Neural progenitor cell (in vitro differentiated cells): ENCODE data around the gene TEKTIP1. TPM values are rescaled to one million over a fixed set of nuclear protein-coding genes. Genes with fewer than 3 reads are reported as not detected.

ENCODE experiments used
- DNase-seq: peaks from one replicate; pipeline ENCODE4 v3.0.0-alpha.2; 2016; ENCODE audit warnings: low spot score
- H2AFZ ChIP-seq: fragments of 200-600 bp; sonication (generic); replicated peaks from 2 replicates; pipeline ENCODE4 v1.6.1; 2016; ENCODE audit warnings: antibody characterized with exemption
- H3F3A ChIP-seq: fragments of 200-600 bp; sonication (generic); 2 replicates; pipeline ENCODE4 v1.6.1; 2016; ENCODE audit warnings: antibody characterized with exemption, low read depth
- H3K27ac ChIP-seq: fragments of 200-600 bp; sonication (generic); 2 replicates; pipeline ENCODE4 v1.5.1; 2016; ENCODE audit warnings: mild to moderate bottlenecking
- H3K27me3 ChIP-seq: fragments of 200-600 bp; sonication (generic); 2 replicates; pipeline ENCODE4 v1.6.1; 2016; ENCODE audit warnings: mild to moderate bottlenecking, moderate library complexity
- H3K36me3 ChIP-seq: fragments of 200-600 bp; sonication (generic); 2 replicates; pipeline ENCODE4 v1.5.1; 2016
- H3K4me1 ChIP-seq: fragments of 200-600 bp; sonication (generic); 2 replicates; pipeline ENCODE4 v1.6.1; 2016; ENCODE audit warnings: mixed run types
- H3K4me2 ChIP-seq: fragments of 200-600 bp; sonication (generic); 2 replicates; pipeline ENCODE4 v1.6.1; 2016
- H3K4me3 ChIP-seq: fragments of 200-600 bp; sonication (generic); 2 replicates; pipeline ENCODE4 v1.5.1; 2016
- H3K79me2 ChIP-seq: fragments of 200-600 bp; sonication (generic); 2 replicates; pipeline ENCODE4 v1.6.1; 2016; ENCODE audit warnings: low read depth
- H3K9ac ChIP-seq: fragments of 200-600 bp; sonication (generic); 2 replicates; pipeline ENCODE4 v1.6.1; 2016
- H3K9me3 ChIP-seq: fragments of 200-600 bp; sonication (generic); 2 replicates; pipeline ENCODE4 v1.5.1; 2016; ENCODE audit warnings: low read depth
- H4K20me1 ChIP-seq: fragments of 200-600 bp; sonication (generic); 2 replicates; pipeline ENCODE4 v1.6.1; 2016; ENCODE audit warnings: low read depth
- H3K27ac Mint-ChIP-seq: 3 replicates; pipeline ENCODE4 v1.8.0; 2021; ENCODE audit warnings: mixed read lengths
- H3K27me3 Mint-ChIP-seq: 2 replicates; pipeline ENCODE4 v1.8.0; 2022; ENCODE audit warnings: low read depth, mild to moderate bottlenecking, inconsistent platforms, moderate library complexity, mixed read lengths; ENCODE audit not compliant: insufficient read depth
- H3K36me3 Mint-ChIP-seq: 3 replicates; pipeline ENCODE4 v1.8.0; 2021; ENCODE audit warnings: mixed read lengths
- H3K4me1 Mint-ChIP-seq: 3 replicates; pipeline ENCODE4 v1.8.0; 2021; ENCODE audit warnings: mixed read lengths
- H3K4me3 Mint-ChIP-seq: 3 replicates; pipeline ENCODE4 v1.8.0; 2021; ENCODE audit warnings: mild to moderate bottlenecking, moderate library complexity, mixed read lengths
- H3K9me3 Mint-ChIP-seq: 3 replicates; pipeline ENCODE4 v1.8.0; 2020; ENCODE audit warnings: mixed read lengths
- EZH2 ChIP-seq: fragments of 200-600 bp; sonication (generic); IDR thresholded peaks from 2 replicates; pipeline ENCODE4 v1.6.1; 2017; ENCODE audit warnings: antibody characterized with exemption, mild to moderate bottlenecking, moderate library complexity
- EZH2phosphoT487 ChIP-seq: fragments of 200-600 bp; sonication (generic); IDR thresholded peaks from 2 replicates; pipeline ENCODE4 v1.6.1; 2017; ENCODE audit warnings: antibody characterized with exemption
- total RNA-seq: library from RNA; depleted of rRNA; stranded (reverse); fragments of >200 nt; gene quantifications from 2 replicates; pipeline ENCODE4 v1.2.3, GENCODE V29; 2015; ENCODE audit warnings: low replicate concordance
- TF ChIP-seq, protein P1 (sequence below): fragments of 200-600 bp; sonication (generic); IDR thresholded peaks from 2 replicates; pipeline ENCODE4 v1.5.1; 2017; ENCODE audit warnings: antibody characterized with exemption, mild to moderate bottlenecking

Gene TEKTIP1
- total RNA-seq, 1 donor from 2014 or later = not detected

- Mint-ChIP-seq H3K4me1 (peaks cover 31% of the 10 kb centered on the region), H3K9me3 (no peaks in the 10 kb centered on the region), H3K27me3 (peaks cover 8% of the 10 kb centered on the region), H3K4me3 (no peak overlapping the region), H3K27ac (no peak overlapping the region), H3K36me3 (peaks cover 10% of the 10 kb centered on the region)
- Histone ChIP-seq H3K27me3 (no peaks in the 10 kb centered on the region), H3K27ac (no peak overlapping the region), H3K9ac (no peak overlapping the region), H3K9me3 (no peaks in the 10 kb centered on the region), H4K20me1 (peaks cover 92% of the 10 kb centered on the region), H3F3A (peaks cover under 1% of the 10 kb centered on the region), H3K4me2 (no peak overlapping the region), H3K36me3 (no peaks in the 10 kb centered on the region), H3K4me3 (no peak overlapping the region), H3K4me1 (peaks cover 7% of the 10 kb centered on the region), H2AFZ (no peak overlapping the region), H3K79me2 (peaks cover 94% of the 10 kb centered on the region)
- TF ChIP-seq, protein P1, sequence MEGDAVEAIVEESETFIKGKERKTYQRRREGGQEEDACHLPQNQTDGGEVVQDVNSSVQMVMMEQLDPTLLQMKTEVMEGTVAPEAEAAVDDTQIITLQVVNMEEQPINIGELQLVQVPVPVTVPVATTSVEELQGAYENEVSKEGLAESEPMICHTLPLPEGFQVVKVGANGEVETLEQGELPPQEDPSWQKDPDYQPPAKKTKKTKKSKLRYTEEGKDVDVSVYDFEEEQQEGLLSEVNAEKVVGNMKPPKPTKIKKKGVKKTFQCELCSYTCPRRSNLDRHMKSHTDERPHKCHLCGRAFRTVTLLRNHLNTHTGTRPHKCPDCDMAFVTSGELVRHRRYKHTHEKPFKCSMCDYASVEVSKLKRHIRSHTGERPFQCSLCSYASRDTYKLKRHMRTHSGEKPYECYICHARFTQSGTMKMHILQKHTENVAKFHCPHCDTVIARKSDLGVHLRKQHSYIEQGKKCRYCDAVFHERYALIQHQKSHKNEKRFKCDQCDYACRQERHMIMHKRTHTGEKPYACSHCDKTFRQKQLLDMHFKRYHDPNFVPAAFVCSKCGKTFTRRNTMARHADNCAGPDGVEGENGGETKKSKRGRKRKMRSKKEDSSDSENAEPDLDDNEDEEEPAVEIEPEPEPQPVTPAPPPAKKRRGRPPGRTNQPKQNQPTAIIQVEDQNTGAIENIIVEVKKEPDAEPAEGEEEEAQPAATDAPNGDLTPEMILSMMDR = no peak
- DNase-seq = no peak
These were observed 28.2 kb upstream of the TEKTIP1 start for GRCh38 chr19:3510727-3511126.

- Histone ChIP-seq H3K9ac (no peak overlapping the region), H3K36me3 (no peaks in the 10 kb centered on the region)
These were observed 27.3 kb upstream of the TEKTIP1 start for GRCh38 chr19:3511506-3512251.

GRCh38 chr19:3512562-3513228, 26.3 kb upstream of the TEKTIP1 start:
- Mint-ChIP-seq H3K4me1 (peaks cover 22% of the 10 kb centered on the region), H3K27me3 (peaks cover 2% of the 10 kb centered on the region), H3K4me3 (no peak overlapping the region), H3K27ac (no peak overlapping the region), H3K9me3 (no peaks in the 10 kb centered on the region), H3K36me3 (peaks cover 10% of the 10 kb centered on the region)
- Histone ChIP-seq H3K27me3 (no peaks in the 10 kb centered on the region), H2AFZ (no peak overlapping the region), H3K9ac (peak overlapping the region; percentile 10), H3K79me2 (peaks cover 100% of the 10 kb centered on the region), H3F3A (no peaks in the 10 kb centered on the region), H3K36me3 (no peaks in the 10 kb centered on the region), H3K4me3 (no peak overlapping the region), H3K27ac (no peak overlapping the region), H4K20me1 (peaks cover 100% of the 10 kb centered on the region), H3K9me3 (no peaks in the 10 kb centered on the region), H3K4me1 (peaks cover 1% of the 10 kb centered on the region), H3K4me2 (no peak overlapping the region)
- no peak for DNase-seq
- TF ChIP-seq EZH2 (no peak), EZH2phosphoT487 (no peak)

More at GRCh38 chr19:3511506-3512251, 27.3 kb upstream of the TEKTIP1 start:
- Histone ChIP-seq H2AFZ (no peak overlapping the region), H3K27me3 (no peaks in the 10 kb centered on the region), H4K20me1 (peaks cover 100% of the 10 kb centered on the region), H3K4me1 (peaks cover 7% of the 10 kb centered on the region), H3K4me2 (no peak overlapping the region), H3K27ac (no peak overlapping the region), H3K4me3 (no peak overlapping the region), H3K79me2 (peaks cover 100% of the 10 kb centered on the region), H3K9me3 (no peaks in the 10 kb centered on the region), H3F3A (no peaks in the 10 kb centered on the region)
- peaks cover 8% of the 10 kb centered on the region for H3K27me3 Mint-ChIP-seq
- H3K4me3 Mint-ChIP-seq = no peak overlapping the region
- TF ChIP-seq EZH2 = no peak
- TF ChIP-seq, protein P1 = no peak
- no peak for TF ChIP-seq EZH2phosphoT487
- no peak for DNase-seq
- no peaks in the 10 kb centered on the region for H3K9me3 Mint-ChIP-seq
- no peak overlapping the region for H3K27ac Mint-ChIP-seq
- peaks cover 10% of the 10 kb centered on the region for H3K36me3 Mint-ChIP-seq
- H3K4me1 Mint-ChIP-seq = peaks cover 29% of the 10 kb centered on the region
